HG02759 (cell line): ENCODE results near the gene PSKH1.

ENCODE experiments used
- ATAC-seq: cut with Tn5 transposase; IDR thresholded peaks from one replicate; pipeline ENCODE4 v1.9.1; 2021; ENCODE audit warnings: mild to moderate bottlenecking, moderate library complexity; ENCODE audit not compliant: unreplicated experiment

Gene PSKH1

DNA sequence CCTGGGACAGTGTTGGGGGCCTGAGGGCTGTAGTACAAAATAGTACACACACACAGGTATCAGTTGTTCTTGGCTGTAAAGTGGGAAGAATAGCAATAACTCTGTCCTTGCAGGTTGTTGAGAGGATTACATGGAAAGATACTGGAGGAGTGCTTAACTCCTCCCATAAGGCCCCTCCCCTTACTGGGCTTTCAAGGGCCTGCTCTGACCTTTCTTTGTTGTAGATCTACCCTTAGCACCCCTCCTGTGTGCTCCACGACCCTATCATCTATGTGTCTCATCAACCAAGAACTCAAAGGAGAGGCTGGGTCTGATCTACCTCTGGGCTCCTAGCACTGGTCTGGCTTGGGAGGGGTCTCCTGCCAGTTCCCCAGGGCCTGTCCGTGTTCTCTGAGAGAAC lies 28.5 kb upstream of the PSKH1 start:
- ATAC-seq: no peak

DNA sequence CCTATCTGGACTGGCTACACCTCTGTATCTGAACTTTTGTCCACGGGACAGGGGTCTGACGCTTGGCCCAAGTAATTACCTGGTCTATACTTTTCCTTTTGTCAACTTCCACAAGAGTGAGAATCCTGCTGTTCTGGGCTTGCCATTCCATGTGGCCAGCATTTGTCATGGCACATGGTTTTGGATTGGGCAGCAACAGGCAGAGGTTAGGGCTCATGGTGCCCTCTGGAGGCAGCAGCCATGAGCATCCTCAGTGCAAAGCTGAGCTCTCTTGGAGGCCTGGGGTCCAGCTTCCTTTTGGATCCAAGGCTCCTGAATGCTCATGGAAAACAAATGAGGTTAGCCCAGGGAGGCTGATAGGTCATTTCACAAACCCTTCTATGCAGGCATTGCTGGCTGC lies 27.7 kb upstream of the PSKH1 start:
- ATAC-seq: no peak

DNA sequence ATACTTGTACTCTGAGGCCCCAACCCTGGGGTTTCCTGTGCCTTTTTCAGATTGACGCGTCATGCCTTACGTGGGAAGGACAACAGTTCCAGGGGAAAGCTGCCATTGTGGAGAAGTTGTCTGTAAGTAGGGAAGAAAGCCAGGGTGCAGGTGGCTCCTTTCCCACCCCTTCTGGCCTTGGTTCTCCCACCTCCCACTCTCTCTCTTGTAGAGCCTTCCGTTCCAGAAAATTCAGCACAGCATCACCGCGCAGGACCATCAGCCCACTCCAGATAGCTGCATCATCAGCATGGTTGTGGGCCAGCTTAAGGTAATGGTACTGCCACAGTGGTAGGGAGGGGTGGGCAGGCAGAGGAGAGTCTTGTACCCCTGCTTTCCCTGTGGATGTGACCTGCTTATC lies 24.8 kb upstream of the PSKH1 start:
- no peak for ATAC-seq

DNA sequence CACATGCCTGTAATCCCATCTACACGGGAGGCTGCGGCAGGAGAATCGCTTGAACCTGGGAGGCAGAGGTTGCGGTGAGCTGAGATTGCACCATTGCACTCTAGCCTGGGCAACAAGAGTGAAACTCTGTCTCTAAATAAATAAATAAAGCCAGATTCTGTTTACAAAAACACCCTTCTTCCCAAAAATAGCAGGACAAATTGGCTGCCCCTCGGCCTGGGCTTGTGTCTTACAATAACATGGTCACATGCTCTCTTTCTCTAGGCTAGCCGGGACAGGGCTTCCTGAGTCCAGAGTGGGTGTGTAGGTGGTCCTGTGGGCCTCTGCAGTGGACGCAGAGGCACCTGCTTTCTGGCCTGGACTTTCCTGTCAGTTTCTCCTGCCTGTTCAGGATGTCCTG lies 23.4 kb upstream of the PSKH1 start:
- no peak for ATAC-seq

DNA sequence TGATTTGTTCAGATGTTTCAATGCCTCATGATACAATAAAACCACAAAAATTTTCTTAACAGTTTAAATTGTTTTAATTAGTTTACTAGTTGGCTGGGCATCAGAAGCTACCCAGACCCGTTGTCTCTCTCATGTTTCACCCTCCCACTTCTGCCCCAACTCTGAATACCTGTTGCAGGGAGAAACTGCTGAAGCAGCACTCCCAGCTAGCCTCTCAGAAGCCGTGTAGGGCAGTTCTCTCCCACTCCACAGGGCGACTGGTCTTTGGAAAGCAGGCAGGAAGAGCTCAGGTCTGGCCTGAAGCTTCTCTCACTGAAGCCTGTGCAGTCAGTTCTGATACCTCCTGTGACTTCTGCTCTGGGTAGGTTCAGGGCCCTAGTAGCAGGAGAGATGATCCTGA lies 21.8 kb upstream of the PSKH1 start:
- ATAC-seq: no peak

DNA sequence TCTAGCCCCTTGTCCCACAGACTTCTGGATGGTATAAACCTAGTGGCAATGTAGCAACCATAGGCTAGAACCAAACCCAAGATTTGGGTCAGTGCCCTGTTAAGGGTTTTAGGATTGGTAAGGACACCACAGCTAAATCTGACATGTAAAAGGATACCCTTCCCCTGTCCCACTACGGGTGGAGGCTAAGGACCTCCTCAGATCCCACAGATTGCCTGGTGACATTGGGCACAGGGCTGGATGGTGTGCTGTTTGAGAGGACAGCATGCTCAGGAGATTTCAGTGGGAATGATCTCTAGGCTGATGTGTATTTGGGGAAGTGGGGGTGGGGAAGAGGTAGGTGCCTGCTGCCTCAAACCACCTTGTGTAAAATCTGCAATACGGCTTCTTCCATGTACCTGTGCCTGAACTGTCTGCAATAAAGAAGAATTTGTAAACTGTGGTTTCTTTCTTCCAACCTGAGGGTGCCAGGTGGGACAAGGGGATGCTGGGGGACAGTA lies 20.9 kb upstream of the PSKH1 start:
- ATAC-seq: no peak

GRCh38 chr16:67872631-67873434 lies 20.2 kb upstream of the PSKH1 start, which contains the start of gene EDC4:
Gene EDC4 (plus strand): TSS chr16:67873052. CDS start chr16:67873262, 210 bp downstream.
- ATAC-seq: peak; percentile 82

DNA sequence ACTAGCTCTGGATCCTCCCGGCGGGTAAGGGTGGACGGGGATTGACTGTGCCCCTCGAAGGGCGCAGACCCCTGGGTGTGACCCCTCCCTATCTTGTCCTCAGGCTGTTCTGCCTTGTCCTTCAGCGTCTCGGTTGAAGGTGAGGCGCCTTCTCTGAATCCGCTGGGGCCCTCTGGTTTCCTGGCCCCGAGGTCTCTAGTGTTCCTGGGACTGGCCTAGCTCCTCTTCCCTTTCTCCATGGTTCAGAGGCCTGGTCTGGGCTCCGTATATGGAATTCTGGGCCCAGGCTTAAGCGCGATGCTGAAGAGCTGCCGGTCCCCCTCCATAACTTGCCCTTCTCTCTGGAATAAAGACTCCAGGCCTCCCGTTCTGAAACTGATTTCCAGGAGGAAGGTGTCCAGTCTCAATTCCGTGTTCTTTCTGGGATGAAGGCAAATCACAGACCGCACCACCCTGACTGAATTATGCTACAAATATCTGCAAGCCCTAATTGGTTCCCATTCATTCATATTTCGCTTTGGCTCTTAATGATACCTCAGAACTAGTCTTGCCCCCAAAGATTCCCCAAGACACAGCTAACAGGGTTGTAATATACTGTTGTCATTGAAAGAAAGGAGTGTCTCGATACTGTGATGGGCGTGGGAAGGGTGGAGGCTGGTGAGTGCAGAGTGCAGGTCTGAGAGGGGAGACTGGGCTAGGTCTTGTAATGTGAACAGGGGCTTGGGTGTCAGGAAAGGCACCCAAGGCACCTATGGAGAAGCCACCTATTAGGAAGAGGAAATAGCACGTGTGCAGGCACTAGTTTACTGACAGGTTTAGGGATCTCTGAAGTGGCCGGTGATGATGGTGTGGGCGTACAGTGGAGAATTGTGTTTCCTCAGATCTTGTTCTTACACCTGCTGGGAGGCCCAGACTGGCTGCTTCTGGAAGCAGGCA lies 19.4 kb upstream of the PSKH1 start:
- ATAC-seq: no peak

DNA sequence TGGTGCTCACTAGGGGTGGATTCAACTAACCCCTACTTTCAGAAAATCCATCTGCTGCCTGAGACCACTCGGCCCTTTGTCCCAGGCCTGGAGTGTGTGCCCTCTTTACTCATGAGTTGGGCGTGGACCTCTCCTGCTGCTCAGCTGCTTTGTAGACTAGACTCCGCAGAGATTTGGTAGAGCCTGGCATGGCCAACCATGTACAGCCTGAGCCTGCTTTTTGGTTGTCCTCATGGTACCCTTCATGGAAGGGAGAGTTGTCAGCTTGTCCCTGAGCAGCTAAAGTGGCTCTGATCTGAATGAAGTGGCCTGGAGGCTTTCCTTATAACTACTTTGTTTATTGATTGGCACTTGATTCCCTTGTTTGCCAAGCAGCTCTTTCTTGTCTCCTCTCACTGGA lies 18.7 kb upstream of the PSKH1 start:
- no peak for ATAC-seq

GRCh38 chr16:67877064-67877463 lies 16.0 kb upstream of the PSKH1 start:
- no peak for ATAC-seq

GRCh38 chr16:67878232-67878631 lies 14.8 kb upstream of the PSKH1 start:
- ATAC-seq: no peak

GRCh38 chr16:67878846-67879245 lies 14.2 kb upstream of the PSKH1 start:
- ATAC-seq: no peak

GRCh38 chr16:67879462-67879861 lies 13.6 kb upstream of the PSKH1 start:
- ATAC-seq: no peak

DNA sequence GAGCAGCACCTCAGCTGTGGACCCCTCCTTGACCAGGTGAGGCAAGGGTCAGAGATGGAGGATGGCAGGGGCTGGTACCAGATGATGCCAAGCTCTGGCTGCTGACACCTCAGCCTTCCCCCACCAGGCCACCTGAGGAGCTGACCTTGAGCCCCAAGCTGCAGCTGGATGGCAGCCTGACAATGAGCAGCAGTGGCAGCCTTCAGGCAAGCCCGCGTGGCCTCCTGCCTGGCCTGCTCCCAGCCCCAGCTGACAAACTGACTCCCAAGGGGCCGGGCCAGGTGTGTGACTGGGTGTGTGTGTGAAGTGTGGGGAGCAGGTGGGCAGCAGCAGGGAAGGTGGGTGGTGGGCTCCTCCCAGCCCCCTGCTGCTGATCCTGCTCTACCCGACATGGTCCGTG lies 13.1 kb upstream of the PSKH1 start:
- ATAC-seq: no peak

GRCh38 chr16:67880584-67880983 lies 12.5 kb upstream of the PSKH1 start:
- no peak for ATAC-seq

- ATAC-seq: no peak
Measured at GRCh38 chr16:67881621-67882161, 11.4 kb upstream of the PSKH1 start.

DNA sequence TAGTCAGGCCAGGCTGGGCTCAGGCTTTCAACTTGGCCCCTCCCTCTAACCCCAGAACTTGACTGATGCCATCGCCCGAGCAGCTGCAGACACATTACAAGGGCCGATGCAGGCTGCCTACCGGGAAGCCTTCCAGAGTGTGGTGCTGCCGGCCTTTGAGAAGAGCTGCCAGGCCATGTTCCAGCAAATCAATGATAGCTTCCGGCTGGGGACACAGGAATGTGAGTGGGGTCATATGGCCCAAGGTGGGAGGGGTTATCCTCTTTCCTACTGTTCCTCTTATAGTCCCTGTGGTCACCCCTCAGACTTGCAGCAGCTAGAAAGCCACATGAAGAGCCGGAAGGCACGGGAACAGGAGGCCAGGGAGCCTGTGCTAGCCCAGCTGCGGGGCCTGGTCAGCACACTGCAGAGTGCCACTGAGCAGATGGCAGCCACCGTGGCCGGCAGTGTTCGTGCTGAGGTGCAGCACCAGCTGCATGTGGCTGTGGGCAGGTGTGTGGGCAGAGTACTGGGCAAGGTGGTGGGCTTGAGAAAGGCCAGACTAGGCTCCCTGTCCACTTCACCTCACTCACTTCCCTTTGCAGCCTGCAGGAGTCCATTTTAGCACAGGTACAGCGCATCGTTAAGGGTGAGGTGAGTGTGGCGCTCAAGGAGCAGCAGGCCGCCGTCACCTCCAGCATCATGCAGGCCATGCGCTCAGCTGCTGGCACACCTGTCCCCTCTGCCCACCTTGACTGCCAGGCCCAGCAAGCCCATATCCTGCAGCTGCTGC lies 10.5 kb upstream of the PSKH1 start:
- ATAC-seq: no peak

DNA sequence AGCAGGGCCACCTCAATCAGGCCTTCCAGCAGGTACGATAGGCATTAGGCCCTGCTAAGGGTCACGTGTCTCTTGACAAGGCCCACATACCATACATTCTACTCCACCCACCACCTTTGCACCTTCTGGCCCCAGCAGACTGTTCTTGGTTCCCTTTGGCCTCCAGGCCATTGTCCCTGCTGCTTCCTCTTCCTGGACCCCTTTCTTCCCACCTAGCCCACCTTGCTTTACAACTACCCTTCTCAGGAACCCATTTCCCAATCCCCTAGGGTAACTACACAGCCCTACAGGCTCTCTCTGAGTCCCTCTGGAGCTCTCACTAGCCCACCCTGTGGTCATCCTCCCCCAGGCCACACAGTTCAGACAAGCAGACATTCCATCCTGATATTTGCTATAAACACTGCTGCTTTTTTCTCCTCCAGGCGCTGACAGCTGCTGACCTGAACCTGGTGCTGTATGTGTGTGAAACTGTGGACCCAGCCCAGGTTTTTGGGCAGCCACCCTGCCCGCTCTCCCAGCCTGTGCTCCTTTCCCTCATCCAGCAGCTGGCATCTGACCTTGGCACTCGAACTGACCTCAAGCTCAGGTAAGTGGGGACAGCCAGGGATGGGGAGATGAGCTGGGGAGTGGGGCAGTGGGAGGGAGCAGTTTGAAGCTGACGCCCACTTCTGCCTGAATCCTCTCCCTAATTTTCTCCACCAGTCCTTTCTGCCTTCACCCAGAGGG lies 9.7 kb upstream of the PSKH1 start:
- no peak for ATAC-seq

GRCh38 chr16:67883872-67884261 lies 9.2 kb upstream of the PSKH1 start:
- ATAC-seq: no peak

GRCh38 chr16:67884684-67885083 lies 8.4 kb upstream of the PSKH1 start, which contains the start of gene NRN1L:
Gene NRN1L (plus strand): TSS chr16:67884885. CDS start chr16:67884904, 19 bp downstream.
- ATAC-seq: no peak
